GM12801 (cell line): ENCODE measurements around the gene GOSR1.

Experiments used
- TF ChIP-seq, protein P1 (sequence below): IDR thresholded peaks from one replicate; pipeline ENCODE4 v1.5.1; 2011; ENCODE audit warnings: control low read depth; ENCODE audit not compliant: insufficient read length; ENCODE audit errors: extremely low read depth

The GOSR1 gene

DNA sequence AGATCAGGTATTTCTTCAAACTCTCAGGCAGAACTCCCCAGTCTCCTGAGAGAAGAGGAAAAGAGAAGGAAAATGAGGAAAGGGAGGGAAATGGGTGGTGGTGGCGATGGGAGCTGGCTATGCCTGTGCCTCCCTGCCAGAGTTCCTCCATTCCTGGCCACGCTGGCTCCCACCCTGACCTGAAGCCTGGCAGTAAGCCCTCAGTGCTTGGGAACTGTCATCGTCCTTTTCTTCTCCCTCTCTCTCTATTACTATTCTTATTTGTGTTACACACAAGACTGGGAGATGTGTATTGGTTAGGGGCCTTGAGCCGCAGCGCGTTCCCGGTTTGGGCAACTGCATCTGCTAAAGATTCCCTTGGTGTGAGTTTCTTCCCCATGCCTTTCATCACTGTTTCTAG, 44.6 kb downstream of the GOSR1 start:
- TF ChIP-seq, protein P1, sequence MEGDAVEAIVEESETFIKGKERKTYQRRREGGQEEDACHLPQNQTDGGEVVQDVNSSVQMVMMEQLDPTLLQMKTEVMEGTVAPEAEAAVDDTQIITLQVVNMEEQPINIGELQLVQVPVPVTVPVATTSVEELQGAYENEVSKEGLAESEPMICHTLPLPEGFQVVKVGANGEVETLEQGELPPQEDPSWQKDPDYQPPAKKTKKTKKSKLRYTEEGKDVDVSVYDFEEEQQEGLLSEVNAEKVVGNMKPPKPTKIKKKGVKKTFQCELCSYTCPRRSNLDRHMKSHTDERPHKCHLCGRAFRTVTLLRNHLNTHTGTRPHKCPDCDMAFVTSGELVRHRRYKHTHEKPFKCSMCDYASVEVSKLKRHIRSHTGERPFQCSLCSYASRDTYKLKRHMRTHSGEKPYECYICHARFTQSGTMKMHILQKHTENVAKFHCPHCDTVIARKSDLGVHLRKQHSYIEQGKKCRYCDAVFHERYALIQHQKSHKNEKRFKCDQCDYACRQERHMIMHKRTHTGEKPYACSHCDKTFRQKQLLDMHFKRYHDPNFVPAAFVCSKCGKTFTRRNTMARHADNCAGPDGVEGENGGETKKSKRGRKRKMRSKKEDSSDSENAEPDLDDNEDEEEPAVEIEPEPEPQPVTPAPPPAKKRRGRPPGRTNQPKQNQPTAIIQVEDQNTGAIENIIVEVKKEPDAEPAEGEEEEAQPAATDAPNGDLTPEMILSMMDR, result no peak

DNA sequence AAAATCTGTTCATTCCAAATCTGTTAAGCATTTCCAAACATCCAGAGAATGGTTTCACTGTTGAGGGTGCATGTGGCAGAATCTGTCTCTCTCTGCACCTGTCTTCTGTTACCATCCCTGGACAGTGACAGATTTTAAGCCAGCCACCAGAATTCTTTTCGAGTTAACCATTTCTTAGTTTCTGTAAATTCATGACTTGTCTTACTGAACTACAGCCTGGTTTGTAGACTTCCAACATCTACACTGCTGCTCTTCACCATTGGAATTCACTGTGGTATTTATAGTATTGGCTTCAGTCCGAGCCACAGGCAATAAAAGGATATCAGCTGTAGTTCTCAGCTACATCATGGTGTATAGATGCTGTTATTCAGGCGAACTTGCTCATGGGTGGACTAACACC, 47.6 kb downstream of the GOSR1 start:
- TF ChIP-seq, protein P1, result no peak

- TF ChIP-seq, protein P1, result no peak
Measured at GRCh38 chr17:30526401-30526800, 49.2 kb downstream of the GOSR1 start.

GRCh38 chr17:30530346-30531025, 53.3 kb downstream of the GOSR1 start:
- TF ChIP-seq, protein P1, result no peak

- TF ChIP-seq, protein P1, result no peak
Measured at GRCh38 chr17:30532871-30533270, 55.7 kb downstream of the GOSR1 start.

- TF ChIP-seq, protein P1, result no peak
Measured at GRCh38 chr17:30534298-30534697, 57.1 kb downstream of the GOSR1 start.

GRCh38 chr17:30534938-30535921, 58.0 kb downstream of the GOSR1 start:
- TF ChIP-seq, protein P1, result no peak
